NOMO-1 treated with DMSO at 0.1 percent for 48 hours (cell line): ENCODE data around the gene MTMR3.

ENCODE experiments used
- DNase-seq: peaks from one replicate; lab custom pipeline; 2025; ENCODE audit not compliant: unreplicated experiment; lab: John Stamatoyannopoulos, UW

MTMR3 gene

DNA sequence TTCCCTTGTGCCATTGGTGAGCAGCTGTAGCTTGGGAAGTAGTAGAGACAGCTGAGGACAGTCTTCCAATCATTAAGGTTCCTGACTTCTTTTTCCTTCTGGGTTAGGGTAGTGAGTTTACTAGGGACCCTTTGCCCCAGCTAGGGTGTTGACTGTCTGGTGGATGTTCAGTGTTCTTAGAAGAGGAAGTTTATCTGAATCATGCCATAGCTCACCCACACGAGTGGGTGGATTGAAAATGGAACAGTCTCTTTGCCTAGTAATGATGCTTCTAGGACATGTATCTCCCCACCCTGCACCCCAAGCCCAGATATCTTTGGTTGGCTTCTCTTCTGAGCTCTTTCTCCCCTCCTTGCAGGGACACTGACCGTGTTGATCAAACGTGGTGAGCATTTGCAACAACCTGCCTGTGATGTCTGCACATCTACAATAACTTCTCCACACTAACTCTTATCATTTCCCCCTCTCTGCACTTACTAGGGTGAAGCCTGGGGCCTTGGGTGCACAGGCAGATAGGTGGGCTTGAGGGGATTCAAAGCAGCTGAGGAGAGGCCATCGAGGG, 140.2 kb downstream of the MTMR3 start:
- DNase-seq: peak; percentile 39

DNA sequence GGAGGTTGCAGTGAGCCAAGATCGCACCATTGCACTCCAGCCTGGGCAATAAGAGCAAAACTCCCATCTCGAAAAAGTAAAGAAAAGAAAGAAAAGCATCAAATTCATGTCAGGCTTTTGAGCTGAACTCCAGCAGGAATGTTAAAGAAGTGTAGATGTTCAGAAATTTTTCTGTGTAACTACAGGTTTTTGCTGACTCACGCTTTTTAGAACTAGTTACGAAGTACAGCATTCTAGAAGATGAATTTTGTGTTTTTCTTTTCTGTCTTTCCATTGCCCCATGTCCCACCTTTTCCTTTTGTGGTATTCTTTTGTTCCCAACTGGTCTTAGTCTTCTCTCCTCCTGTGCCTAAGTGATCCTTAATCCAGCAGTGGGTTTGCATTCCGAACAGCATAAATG, 141.3 kb downstream of the MTMR3 start:
- no peak for DNase-seq

DNA sequence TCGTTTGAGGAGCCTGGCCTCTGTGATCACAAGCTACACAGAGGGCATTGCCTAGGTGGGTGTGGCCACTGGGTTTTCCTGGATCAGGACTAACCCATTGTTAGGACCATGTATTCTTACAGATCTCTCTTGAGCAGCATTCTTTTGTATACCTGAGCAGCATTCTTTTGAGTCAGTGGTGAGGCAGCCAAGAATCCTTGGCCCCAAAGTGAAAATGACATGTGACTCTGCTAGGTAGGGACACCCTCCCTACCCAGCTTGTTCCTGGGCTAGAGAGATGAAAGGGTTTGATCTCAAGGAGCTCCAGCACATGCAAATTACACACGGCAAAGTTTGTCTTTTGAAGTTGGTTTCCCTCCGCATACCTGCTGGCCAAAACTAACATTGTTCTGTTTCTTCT, 142.2 kb downstream of the MTMR3 start:
- DNase-seq: no peak

DNA sequence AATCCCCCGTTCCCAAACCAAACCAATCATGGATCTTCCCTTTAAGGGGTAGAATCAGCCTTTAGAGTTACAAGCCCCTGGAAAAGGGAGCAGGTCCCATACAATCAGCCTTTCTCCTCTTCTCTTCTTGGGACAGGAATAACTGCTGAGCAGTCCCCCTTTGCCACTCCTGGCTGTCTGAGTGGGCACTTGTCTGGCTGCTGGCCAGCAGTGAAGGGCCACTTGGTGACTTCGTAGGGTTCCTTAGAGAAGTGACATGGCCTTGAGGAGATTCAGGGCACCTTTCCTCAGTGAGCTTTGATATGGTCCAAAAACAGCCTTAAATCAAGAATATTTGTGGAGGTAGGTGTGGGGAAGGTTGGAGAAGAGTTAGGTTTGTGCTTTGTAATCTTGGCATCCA, 143.8 kb downstream of the MTMR3 start:
- no peak for DNase-seq

DNA sequence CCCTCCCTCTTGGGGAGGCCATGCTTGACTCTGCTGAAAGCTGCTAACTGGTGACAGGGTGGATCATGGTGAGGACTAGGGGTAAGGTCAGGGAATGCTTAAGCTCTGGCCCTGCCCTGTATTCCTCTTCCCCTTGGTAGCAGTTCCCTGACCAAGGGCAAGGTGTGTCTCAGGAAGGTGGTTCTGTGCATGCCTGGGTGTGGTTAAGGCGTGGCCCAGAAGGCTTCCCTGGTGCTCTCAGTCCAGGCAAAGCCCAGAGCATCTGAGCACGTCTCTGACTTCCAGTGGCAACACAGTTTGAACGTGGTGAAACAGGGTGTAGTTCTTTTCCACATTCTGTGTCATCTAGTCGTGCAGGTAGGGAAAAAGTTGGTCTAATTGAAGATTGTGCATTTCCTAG, 144.2 kb downstream of the MTMR3 start:
- DNase-seq: no peak

DNA sequence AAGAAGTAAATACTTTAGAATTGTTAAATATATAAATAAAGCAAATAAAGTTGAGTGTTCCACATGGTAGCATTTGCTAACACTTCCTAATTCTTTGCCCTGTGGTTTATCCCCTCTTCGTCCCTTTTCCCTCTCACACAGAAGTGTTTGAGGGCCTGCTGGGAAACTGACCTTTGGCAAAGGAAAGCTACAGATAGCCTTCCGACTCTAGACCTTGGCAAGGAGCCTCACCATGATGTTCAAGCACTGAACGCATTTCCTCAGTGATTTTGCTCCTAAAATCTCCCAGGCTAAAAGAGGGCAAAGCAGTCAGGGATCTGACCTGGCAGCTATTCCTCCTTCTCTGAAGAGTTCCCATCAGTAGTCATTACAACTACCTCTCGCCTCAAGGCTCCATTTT, 144.8 kb downstream of the MTMR3 start:
- no peak for DNase-seq

DNA sequence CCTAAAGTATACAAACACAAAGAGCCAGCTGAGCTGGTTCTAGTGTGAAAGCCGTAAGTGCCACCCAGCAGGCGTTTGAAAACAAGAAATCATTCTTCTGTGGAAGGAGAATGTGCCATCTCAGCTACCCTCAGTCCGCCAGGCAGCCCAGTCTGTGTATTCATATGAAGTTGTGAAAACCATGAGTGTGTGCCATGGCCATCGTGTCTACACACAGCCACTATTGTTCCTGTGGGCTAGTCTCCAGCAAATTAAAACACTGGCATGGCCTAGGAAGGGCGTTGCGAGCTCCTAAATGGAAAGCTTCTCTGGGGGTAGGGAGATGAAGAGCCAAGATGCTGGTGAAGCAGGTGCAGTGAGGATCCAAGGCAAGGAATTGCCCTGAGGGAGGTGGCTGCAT, 145.8 kb downstream of the MTMR3 start:
- no peak for DNase-seq

DNA sequence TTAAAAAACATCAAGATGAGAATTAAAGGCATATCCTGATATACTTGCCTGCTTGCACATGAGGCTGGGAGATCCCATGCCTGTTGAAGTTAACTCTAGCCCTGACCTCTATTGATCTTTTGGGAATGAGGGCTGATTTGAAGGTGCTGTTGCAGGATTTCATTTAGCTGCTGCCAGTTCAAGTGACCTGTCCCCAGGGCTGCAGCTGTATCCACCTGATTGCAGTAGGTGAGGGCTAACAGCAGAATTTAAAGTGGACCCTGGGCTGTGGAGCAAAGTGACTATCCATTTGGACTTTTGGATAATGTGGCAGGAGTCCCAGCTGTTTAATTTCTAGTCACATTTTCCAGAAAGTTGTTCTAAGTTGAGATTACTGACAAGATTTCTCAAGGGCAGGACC, 146.5 kb downstream of the MTMR3 start:
- DNase-seq: no peak

DNA sequence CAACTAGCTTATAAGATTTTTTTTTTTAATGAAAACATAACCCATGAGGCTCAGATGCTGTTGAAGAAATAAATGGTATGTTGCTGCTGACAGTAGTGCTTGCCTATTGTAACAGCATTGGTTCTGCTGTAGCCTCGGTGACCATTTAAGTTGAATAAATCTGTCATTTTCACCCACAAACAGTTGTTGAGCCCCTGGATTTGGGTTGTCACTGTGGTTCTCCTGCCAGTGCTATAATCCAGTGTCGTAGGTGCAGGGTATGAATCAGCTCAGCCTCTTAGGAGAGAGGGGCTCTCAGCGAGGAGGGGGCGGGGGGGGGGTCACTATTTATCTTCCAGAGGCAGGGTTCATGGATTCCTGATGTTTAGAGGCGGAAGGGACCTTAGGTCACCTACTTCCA, 147.4 kb downstream of the MTMR3 start:
- no peak for DNase-seq

DNA sequence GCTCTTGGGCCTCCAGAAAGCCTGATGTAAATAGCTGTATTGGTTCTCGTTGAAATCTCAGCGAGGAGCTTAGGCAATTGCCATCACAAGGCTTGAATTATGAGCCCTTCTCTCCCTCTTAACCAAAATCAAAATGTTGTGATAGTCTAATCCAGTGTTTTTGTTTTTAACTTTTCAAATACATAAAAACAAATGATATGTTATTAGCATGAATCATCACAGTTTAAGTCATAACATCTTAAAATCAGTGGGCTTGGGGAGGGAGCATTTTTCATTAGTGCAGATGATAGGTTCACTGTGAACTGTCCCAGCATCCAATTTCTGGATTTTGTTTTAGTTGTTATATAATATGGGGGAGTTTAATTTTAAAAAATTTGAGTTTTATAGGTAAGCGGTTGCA, 148.4 kb downstream of the MTMR3 start:
- no peak for DNase-seq

DNA sequence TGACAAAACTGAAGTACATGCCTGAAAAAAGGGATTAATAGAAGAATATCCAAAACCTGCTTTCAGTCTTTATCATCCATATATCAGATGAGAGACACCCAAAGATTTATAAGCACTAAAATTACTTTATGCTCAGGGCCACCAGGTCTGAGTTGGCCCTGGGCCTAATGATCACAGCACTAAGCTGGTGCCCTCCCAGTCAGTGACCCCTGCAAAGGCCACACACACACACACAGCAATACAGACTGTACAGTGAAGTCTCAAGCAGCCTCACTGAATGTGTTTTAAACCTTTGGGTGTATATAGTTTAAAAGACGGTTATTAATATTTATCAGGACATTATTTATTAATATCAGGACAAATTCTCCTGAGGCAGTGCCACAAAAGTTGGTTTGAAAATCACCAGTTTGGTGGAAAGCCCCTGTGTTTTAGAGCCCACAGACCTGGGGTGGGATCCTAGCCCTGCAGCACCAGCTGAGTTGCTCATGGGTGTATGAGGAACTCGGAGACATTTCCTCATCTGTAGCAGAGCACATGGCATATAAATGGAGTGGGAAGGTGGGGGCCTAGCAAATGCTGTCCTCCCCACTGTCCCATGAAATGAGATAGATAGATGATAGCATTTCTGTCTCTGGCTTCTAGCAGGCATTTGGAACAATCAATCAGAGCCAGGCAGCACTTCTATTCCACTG, 148.9 kb downstream of the MTMR3 start:
- DNase-seq: no peak

DNA sequence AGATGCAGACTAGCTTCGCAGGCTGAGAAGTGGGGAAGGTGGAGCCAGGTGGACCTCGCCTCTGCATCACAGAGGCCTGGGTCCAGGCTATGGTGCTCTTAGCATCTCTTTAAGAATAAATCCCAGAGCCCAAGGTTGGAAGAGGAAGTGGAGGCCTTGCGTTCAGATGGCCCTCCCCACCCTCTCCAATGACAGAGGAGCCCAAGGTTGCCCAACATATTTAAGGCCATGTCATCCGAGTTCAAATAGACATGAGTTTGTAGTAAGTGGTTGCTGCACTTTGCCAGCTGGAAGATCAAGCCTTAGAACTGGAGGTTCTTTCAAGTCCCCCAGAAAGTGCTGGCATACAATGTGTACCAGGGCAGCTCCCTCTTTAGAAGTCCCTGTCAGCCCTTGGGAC, 150.2 kb downstream of the MTMR3 start:
- DNase-seq: peak; percentile 75

DNA sequence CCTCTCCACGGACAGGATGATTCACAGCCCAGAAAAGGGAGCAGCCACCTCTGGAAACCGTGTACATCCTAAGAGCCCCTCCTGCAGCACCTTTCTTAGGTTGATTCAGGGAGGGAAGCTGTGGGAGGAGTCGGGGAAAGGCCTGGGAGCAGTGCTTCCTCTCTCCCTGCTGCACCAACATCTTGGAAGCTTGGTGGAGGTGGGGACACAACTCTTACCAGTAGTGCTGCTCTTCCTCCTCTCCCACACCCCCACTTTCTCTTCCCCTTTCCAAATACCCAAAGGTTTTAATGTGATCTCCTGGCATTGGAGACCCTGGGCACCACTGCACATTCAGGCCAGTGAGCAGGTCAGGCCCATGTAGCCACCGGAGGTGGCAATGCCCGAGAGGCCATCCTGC, 150.9 kb downstream of the MTMR3 start:
- DNase-seq: no peak

DNA sequence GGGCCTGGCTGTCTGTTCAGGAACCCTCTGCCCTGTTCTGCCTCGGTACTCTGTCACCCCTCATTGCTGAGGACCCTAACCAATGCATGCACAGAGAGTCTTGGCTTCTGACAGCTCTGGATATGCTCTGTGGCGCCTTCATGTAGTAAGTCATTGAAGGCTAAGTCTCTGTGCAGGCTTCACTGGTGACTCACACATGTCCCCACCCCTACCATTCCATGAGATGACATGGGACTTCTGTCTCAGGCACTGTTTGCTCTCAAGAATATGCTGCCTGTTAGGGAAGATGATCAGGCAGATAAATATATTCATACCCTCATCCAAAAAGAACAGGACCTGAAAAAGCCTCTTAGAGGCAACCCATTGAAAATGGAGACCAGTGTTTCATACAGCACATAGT, 153.7 kb downstream of the MTMR3 start:
- no peak for DNase-seq

DNA sequence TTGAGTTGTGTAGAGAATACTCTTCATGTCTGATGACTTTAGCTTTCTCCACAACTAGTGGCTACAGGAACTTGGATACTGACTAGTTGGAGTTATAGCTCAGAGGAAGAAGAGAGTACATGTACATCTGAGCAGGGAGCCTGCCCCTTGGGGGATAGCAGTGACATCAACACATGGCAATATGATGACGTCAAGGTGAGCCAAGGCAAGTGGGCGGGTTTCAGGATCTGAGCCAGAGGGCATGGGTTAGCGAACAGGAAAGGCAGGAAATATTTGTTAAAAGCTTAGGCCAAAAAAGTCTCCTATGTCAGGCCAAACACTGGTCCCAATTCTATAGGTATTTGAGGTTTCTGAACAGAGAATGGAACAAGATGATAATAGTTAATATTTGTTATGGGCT, 155.2 kb downstream of the MTMR3 start:
- no peak for DNase-seq

DNA sequence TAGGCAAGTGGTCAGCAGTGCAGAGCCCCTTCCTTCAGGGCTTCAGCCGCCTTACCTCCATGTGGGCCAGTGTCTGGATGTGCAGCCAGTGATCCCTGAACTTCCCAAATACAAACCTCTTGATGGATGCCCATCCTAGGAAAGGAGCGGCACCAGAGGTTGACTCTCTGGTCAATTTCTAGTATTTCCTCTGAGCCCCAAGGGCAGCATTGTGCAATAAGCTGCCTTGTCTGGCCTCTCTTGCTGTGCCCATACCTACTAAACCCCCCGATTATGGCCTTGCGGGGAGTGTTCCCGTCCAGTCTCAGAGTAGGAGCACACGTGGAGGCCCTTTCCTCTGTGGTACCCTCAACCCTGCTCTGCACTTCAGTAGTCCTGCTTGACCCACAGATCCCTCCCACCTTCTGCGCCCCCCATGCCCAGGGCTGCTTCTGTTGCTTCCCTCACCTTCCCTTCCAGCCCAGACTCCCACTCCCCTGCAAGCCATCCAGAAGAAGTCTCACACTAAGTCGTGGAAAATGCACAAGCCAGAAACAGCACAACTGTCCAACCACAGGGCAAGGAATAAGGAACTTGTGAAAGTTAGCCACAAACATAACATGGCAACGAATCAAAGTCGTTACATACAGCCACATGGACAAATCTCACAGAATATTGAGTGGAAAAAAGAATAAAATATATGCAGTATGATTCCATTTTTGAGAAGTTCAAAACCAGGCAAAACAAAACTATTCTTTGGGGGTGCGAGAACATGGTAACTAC, 157.7 kb downstream of the MTMR3 start:
- peak; percentile 26 for DNase-seq

DNA sequence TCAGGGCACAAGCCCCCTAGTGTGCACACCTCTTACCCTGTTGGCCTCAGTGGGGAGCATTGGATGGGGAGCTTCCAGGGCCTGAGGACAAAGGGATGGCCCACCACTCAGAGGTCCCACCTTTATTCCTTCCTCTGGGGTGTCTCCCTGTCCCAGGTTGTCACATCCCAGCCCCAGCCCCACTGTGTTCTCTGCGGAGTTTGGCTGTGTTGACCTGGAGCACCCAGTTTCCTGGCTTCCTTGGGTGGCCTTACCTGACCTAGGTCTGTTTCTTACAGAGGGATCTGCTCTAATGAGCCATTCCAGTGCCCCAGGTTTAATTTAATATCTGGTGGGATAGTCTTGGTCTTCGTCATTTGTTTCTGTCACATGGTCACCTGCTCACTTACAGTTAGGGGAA, 158.5 kb downstream of the MTMR3 start:
- no peak for DNase-seq

DNA sequence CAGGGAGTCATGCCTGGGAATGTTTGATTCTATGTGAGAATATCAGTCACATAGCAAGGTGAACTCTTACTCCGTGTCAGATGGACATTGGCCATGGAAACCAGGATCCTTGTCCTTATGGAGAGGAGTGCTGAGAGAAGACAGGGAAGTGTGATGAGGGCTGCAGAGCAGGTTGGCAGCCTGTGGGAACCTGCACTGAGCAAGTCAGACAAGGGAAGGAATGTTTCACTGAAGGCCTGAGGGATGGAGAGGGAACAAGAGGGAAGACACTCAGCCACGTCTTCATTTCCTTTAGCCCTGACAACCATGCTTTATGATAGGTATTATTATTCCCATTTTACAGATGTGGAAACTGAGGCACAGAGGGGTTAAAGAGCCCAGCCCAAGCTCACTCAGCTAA, 158.9 kb downstream of the MTMR3 start:
- no peak for DNase-seq

DNA sequence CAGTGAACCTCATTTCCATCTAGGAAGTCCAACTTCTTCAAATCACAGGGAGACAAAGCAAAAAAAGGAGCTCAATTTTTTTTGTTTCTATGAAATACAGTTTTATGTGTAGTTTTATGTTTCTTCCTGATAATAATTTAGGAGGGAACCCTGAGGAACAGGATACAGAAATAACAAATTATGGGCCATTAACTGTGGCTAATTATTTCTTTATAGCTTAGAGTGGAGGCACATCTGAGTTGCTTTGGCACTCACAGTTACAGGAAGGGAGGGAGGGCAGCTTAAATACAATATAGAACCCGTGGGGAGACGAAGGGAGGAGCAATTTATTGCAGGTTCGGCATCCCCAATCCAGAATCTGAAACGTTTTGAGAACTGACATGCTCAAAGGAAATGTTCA, 160.2 kb downstream of the MTMR3 start:
- no peak for DNase-seq

DNA sequence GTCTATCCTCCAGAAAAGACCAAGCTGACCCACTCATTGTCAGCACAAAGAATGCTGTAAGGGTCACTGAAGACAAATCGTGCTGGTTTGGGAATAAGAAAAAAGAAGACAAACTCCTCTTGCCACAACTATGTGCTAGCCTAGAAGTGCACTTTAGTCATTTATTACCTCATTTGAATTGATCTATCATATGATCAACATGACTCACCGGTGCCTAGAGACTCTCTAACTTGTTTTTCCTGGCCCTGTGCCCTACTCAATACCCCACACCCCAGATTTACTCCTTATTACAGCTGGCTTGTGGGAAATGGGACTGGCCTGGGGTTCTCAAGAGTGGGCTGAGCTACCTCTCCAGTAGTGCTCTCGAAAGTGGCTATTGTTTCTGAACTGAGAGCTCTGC, 161.4 kb downstream of the MTMR3 start:
- no peak for DNase-seq

DNA sequence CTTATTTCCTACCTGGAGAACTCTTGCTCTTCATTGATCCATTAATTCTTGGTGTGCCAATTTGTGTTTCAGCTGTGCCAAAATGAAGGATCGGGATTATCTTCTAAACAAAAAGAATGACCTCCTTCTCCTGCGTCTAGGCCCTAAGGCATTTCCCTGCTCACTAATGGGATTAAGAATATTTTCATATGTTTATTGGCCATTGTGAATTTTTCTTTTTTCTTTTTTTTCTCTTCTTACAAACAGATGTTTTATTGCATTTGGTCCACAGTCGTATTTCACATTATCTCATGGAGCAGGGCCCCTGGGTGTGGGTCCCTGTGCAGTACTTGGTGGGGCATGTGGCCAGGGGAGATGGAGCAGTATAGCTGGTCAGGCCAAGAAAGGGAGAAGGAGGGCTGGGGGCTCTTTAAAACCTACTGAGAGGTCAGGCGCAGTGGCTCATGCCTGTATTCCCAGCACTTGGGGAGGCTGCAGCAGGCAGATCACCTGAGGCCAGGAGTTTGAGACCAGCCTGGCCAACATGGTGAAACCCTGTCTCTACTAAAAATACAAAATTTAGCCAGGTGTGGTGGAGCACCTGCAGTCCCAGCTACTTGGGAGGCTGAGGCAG, 162.0 kb downstream of the MTMR3 start:
- DNase-seq: no peak

DNA sequence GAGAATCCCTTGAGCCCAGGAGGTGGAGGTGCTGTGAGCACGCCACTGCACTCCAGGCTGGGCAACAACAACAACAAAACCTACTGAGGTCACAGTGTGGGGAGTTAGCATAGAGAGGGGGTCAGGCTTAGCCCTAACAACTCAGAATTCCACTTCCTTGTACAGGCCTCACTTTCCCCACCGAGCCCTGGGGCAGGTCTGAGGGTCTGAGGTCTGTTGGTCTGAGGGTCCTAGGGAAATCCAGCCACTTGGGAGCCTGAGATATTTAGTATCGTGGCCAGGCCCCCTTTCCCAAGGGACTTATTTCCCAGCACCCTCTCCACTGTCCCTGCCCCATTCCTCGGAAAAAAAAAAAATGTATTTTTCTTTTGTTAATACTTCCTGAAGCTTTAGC, 162.5 kb downstream of the MTMR3 start:
- DNase-seq: no peak
